ENCODE data around the gene LRRC14B. TPM values are rescaled to one million over a fixed set of nuclear protein-coding genes. Genes with fewer than 3 reads are reported as not detected.

The LRRC14B gene
- total RNA-seq, 4 donors from 2014 or later: not detected

DNA sequence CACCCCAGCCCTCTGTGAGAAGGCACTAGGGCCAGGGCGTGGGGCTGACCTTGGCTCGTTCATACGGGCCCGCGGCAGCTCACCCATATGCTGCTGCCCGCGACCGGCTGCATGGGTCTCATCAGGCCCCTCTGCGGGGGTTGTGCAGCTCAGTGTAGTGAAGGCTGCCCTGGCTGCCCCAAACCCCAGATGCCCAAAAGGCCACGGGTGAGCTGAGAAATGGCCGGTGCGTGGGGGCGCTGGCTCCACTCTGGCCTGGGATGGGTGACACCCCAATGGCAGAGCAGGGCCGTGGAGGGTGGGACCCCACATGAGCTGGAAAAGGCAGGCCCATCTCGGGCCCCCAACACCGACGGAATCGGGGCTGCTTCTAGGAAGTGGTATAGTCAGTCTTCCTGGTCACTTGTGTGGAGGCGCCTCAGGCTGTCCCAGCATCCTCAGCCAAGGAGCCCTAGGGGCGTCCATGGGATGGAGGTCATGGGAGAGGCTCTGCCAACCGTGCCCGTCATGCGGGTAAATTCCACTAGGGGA lies 19.4 kb upstream of the LRRC14B start:
- no peak for DNase-seq
- intact Hi-C loops (cut with DNase I): no loop called here
- 80 to 92% methylated on average over 9 to 20 of the region's 23 CpGs for WGBS, 2 donors

GRCh38 chr5:172421-172820 lies 18.9 kb upstream of the LRRC14B start:
- no peak overlapping the region for H3K4me3 ChIP-seq (replicated peaks in 1 of 3)
- H3K27ac ChIP-seq: no peak overlapping the region
- no peak for DNase-seq
- TF ChIP-seq, protein P1, sequence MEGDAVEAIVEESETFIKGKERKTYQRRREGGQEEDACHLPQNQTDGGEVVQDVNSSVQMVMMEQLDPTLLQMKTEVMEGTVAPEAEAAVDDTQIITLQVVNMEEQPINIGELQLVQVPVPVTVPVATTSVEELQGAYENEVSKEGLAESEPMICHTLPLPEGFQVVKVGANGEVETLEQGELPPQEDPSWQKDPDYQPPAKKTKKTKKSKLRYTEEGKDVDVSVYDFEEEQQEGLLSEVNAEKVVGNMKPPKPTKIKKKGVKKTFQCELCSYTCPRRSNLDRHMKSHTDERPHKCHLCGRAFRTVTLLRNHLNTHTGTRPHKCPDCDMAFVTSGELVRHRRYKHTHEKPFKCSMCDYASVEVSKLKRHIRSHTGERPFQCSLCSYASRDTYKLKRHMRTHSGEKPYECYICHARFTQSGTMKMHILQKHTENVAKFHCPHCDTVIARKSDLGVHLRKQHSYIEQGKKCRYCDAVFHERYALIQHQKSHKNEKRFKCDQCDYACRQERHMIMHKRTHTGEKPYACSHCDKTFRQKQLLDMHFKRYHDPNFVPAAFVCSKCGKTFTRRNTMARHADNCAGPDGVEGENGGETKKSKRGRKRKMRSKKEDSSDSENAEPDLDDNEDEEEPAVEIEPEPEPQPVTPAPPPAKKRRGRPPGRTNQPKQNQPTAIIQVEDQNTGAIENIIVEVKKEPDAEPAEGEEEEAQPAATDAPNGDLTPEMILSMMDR (IDR thresholded peaks at IDR 0.05): no peak
- TF ChIP-seq POLR2A (IDR thresholded peaks at IDR 0.05): no peak
- intact Hi-C loops (cut with DNase I): no loop called here
- 93 to 94% methylated on average over 13 of the region's 13 CpGs for WGBS, 2 donors
- no peaks in the 10 kb centered on the region for H3K36me3 ChIP-seq
- H3K9me3 ChIP-seq: no peaks in the 10 kb centered on the region
- H3K4me1 ChIP-seq: peaks cover 0 to 25% of the 10 kb centered on the region in 2 donors
- H3K27me3 ChIP-seq: no peaks in the 10 kb centered on the region

More for the DNA sequence above, 19.4 kb upstream of the LRRC14B start:
- H3K9me3 ChIP-seq: no peaks in the 10 kb centered on the region
- H3K27ac ChIP-seq: no peak overlapping the region
- H3K4me3 ChIP-seq (replicated peaks in 1 of 3): no peak overlapping the region
- no peaks in the 10 kb centered on the region for H3K27me3 ChIP-seq
- peaks cover 0 to 25% of the 10 kb centered on the region in 2 donors for H3K4me1 ChIP-seq
- no peaks in the 10 kb centered on the region for H3K36me3 ChIP-seq
- no peak for TF ChIP-seq POLR2A (IDR thresholded peaks at IDR 0.05)

GRCh38 chr5:172841-173251 lies 18.4 kb upstream of the LRRC14B start:
- Histone ChIP-seq H3K27me3 (no peaks in the 10 kb centered on the region), H3K4me1 (peaks cover 0 to 25% of the 10 kb centered on the region in 2 donors), H3K36me3 (no peaks in the 10 kb centered on the region), H3K4me3 (replicated peaks in 1 of 3) (no peak overlapping the region), H3K27ac (no peak overlapping the region), H3K9me3 (no peaks in the 10 kb centered on the region)
- intact Hi-C loops (cut with DNase I): no loop called here
- DNase-seq: no peak
- WGBS, 2 donors: 80 to 86% methylated on average over 17 of the region's 17 CpGs
- TF ChIP-seq, protein P1 (IDR thresholded peaks at IDR 0.05): no peak
- no peak for TF ChIP-seq POLR2A (IDR thresholded peaks at IDR 0.05)

- intact Hi-C loops (cut with DNase I): no loop called here
These were observed 17.7 kb upstream of the LRRC14B start for GRCh38 chr5:173392-174290.

GRCh38 chr5:174291-174600 lies 17.0 kb upstream of the LRRC14B start:
- WGBS, 2 donors: 95 to 97% methylated on average over 5 of the region's 5 CpGs
- H3K4me1 ChIP-seq: peaks cover 0 to 18% of the 10 kb centered on the region in 2 donors
- DNase-seq: no peak
- no peak overlapping the region for H3K27ac ChIP-seq
- H3K36me3 ChIP-seq: no peaks in the 10 kb centered on the region
- no peaks in the 10 kb centered on the region for H3K27me3 ChIP-seq
- H3K4me3 ChIP-seq (replicated peaks in 1 of 3): no peak overlapping the region
- intact Hi-C loops (cut with DNase I): no loop called here
- TF ChIP-seq, protein P1 (IDR thresholded peaks at IDR 0.05): no peak
- no peak for TF ChIP-seq POLR2A (IDR thresholded peaks at IDR 0.05)
- H3K9me3 ChIP-seq: no peaks in the 10 kb centered on the region

More at GRCh38 chr5:173392-174290, 17.7 kb upstream of the LRRC14B start:
- 81 to 86% methylated on average over 18 to 20 of the region's 22 CpGs for WGBS, 2 donors
- TF ChIP-seq POLR2A (IDR thresholded peaks at IDR 0.05): no peak
- TF ChIP-seq, protein P1 (IDR thresholded peaks at IDR 0.05): no peak
- Histone ChIP-seq H3K4me3 (replicated peaks in 1 of 3) (no peak overlapping the region), H3K27ac (no peak overlapping the region), H3K27me3 (no peaks in the 10 kb centered on the region), H3K36me3 (no peaks in the 10 kb centered on the region), H3K9me3 (no peaks in the 10 kb centered on the region), H3K4me1 (peaks cover 0 to 18% of the 10 kb centered on the region in 2 donors)
- no peak for DNase-seq

Measured in thyroid gland (tissue), 4 donors.